K562 (cell line): Measurements from ENCODE around the gene MIR17HG. TPM values are rescaled to one million over a fixed set of nuclear protein-coding genes. Genes with fewer than 3 reads are reported as not detected.

Experiments used
- ATAC-seq: fragments of 200-7000 bp; cut with Tn5 transposase; 3 replicates; pipeline ENCODE4 v1.9.1; 2020; ENCODE audit warnings: moderate library complexity
- BruUV-seq: library from RNA; stranded (reverse); fragments of 400-500 nt; replicated peaks from 2 replicates; lab custom pipeline; 2021; lab: Mats Ljungman, UMichigan
- CTCF ChIA-PET: fragments of 300-600 bp; formaldehyde crosslinking; extraction: SDS; loops from one replicate; lab custom pipeline; 2021; ENCODE audit warnings: low intra/inter-chr PET ratio; lab: Yijun Ruan, JAX
- POLR2A ChIA-PET: fragments of 300-600, 350-650 bp; sonication (Branson Sonifier 250); formaldehyde crosslinking; extraction: SDS; loops from one replicate; lab custom pipeline; 2021; ENCODE audit warnings: antibody characterized with exemption, inconsistent platforms; lab: Yijun Ruan, JAX
- DNase-seq, 4 experiments: peaks; one replicate each; pipeline versions ENCODE4 v3.0.0 to v3.0.0-alpha.2; 2011 to 2018; ENCODE audit warnings: low spot score in 3 of 4, mixed read lengths in 3 of 4; ENCODE audit errors: extremely low read depth in 1 of 4
- FAIRE-seq: peaks from 2 replicates; lab custom pipeline; 2011; peaks lifted over from hg19 to GRCh38; lab: Jason Lieb, UNC
- H2AFZ ChIP-seq: 2 replicates; pipeline ENCODE4 v1.6.0; 2011; ENCODE audit warnings: low read depth, low read length, control low read depth, inconsistent platforms
- H3K27ac ChIP-seq: fragments of 200-600 bp; 3 replicates; pipeline ENCODE4 v1.8.0; 2011; ENCODE audit warnings: low read depth, mild to moderate bottlenecking, control low read depth, inconsistent platforms, low read length, moderate library complexity, mixed read lengths; ENCODE audit errors: extremely low read depth
- H3K27me3 ChIP-seq, 2 experiments: fragments of 300-600 bp in 1 of 2; 2 replicates in 1 of 2; 3 replicates in 1 of 2; pipeline versions ENCODE4 v1.6.0 to v1.8.0; 2011; ENCODE audit warnings: inconsistent platforms in 2 of 2, low read length in 2 of 2, mild to moderate bottlenecking in 1 of 2, mixed read lengths in 1 of 2, moderate library complexity in 1 of 2; ENCODE audit not compliant: control insufficient read depth in 2 of 2, insufficient read depth in 2 of 2
- H3K36me3 ChIP-seq: fragments of 300-600 bp; 3 replicates; pipeline ENCODE4 v1.8.0; 2011; ENCODE audit warnings: mild to moderate bottlenecking, low read length, inconsistent platforms; ENCODE audit not compliant: control insufficient read depth, insufficient read depth
- H3K4me1 ChIP-seq, 2 experiments: fragments of 200-600 bp in 1 of 2; replicated peaks in 1 of 2; 2 replicates in 1 of 2; 3 replicates in 1 of 2; pipeline versions ENCODE4 v1.5.1 to v1.8.0; 2011; ENCODE audit warnings: inconsistent platforms in 2 of 2, low read length in 2 of 2, mild to moderate bottlenecking in 1 of 2, mixed read lengths in 1 of 2, moderate library complexity in 1 of 2; ENCODE audit not compliant: control insufficient read depth in 2 of 2, insufficient read depth in 2 of 2
- H3K4me2 ChIP-seq: 2 replicates; pipeline ENCODE4 v1.6.1; 2011; ENCODE audit warnings: low read length, control low read depth, inconsistent platforms, mixed read lengths; ENCODE audit not compliant: insufficient read depth
- H3K4me3 ChIP-seq: fragments of 200-600 bp; sonication (generic), shearing (Covaris generic); 2 replicates; pipeline ENCODE4 v1.5.1; 2016; ENCODE audit warnings: control low read depth, inconsistent platforms
- H3K79me2 ChIP-seq: fragments of 200-600 bp; 3 replicates; pipeline ENCODE4 v1.8.0; 2011; ENCODE audit warnings: low read length, inconsistent platforms; ENCODE audit not compliant: control insufficient read depth, insufficient read depth
- H3K9ac ChIP-seq, 2 experiments: 2 replicates each; pipeline versions ENCODE4 v1.6.0 to v1.6.1; 2011; ENCODE audit warnings: low read depth in 2 of 2, low read length in 2 of 2, control low read depth in 1 of 2, inconsistent platforms in 1 of 2, mild to moderate bottlenecking in 1 of 2, mixed read lengths in 1 of 2; ENCODE audit not compliant: insufficient read depth in 1 of 2
- H3K9me1 ChIP-seq: one replicate; pipeline ENCODE4 v1.6.0; 2011; ENCODE audit warnings: inconsistent platforms, mild to moderate bottlenecking, low read length, moderate library complexity; ENCODE audit not compliant: control insufficient read depth, insufficient read depth
- H3K9me3 ChIP-seq: replicated peaks from 2 replicates; pipeline ENCODE4 v1.5.1; 2011; ENCODE audit warnings: low read depth, low read length, inconsistent platforms; ENCODE audit not compliant: control insufficient read depth, insufficient read depth
- H4K20me1 ChIP-seq: replicated peaks from 2 replicates; pipeline ENCODE4 v1.6.1; 2011; ENCODE audit warnings: low read length, inconsistent platforms, mixed read lengths; ENCODE audit not compliant: control insufficient read depth, insufficient read depth
- ATF3 ChIP-seq, 2 experiments: fragments of 450-650 bp in 1 of 2; sonication (generic) in 1 of 2; formaldehyde crosslinking in 1 of 2; IDR thresholded peaks in 1 of 2; conservative IDR thresholded peaks in 1 of 2; 2 replicates each; pipeline versions ENCODE4 v1.6.1 to v1.8.1; 2016 to 2023; ENCODE audit warnings: mild to moderate bottlenecking in 2 of 2, moderate library complexity in 2 of 2, inconsistent platforms in 1 of 2, missing genetic modification reagents in 1 of 2
- POLR2A ChIP-seq: fragments of 450-650 bp; conservative IDR thresholded peaks from 2 replicates; pipeline ENCODE4 v1.6.1; 2016
- WGBS: fragments of 100-300 bp; shearing (Covaris generic); methylation state at CpG from one replicate; pipeline ENCODE4 v1.1.6; 2016; ENCODE audit warnings: low coverage, mixed read lengths; ENCODE audit not compliant: insufficient coverage; ENCODE audit errors: missing lambda C conversion rate; 5-methylcytosine and 5-hydroxymethylcytosine counted together
- in situ Hi-C: fragments of 300-500 bp; cut with MboI; formaldehyde crosslinking; loops from 4 replicates; pipeline ENCODE4 v1.15.0; 2018; ENCODE audit warnings: inconsistent platforms, mixed read lengths
- intact Hi-C: fragments of 100-400 bp; cut with micrococcal nuclease; formaldehyde crosslinking; loops from 2 replicates; pipeline ENCODE4 v1.14.2; 2022
- polyA plus RNA-seq, 8 experiments: library from polyadenylated mRNA; depleted of rRNA in 4 of 8; stranded (reverse) in 5 of 8; unstranded in 3 of 8; fragments of >200 nt; fragmentation: Nextera tagmentation in 2 of 8; fragmentation: Illumina TruSeq in 1 of 8; extraction: Ambion mirVana in 2 of 8; extraction: Trizol in 1 of 8; gene quantifications; 2 replicates each; pipeline versions ENCODE4 v1.2.1 to v1.2.3, GENCODE V29; 2011 to 2014; ENCODE audit warnings: inconsistent platforms in 1 of 8, missing spikeins in 1 of 8
- total RNA-seq, 7 experiments: library from RNA; depleted of rRNA in 6 of 7; stranded (reverse); fragments of >200 nt in 6 of 7; fragmentation: Illumina TruSeq in 2 of 7; extraction: Trizol in 2 of 7; gene quantifications; 2 replicates each; pipeline versions ENCODE4 v1.2.1 to v1.2.3, GENCODE V29; 2011 to 2021; ENCODE audit warnings: low replicate concordance in 1 of 7
- TF ChIP-seq, protein P1 (sequence below): sonication (generic); formaldehyde crosslinking; IDR thresholded peaks from 2 replicates; pipeline ENCODE4 v1.8.1; 2023; ENCODE audit warnings: missing genetic modification reagents, mild to moderate bottlenecking, borderline replicate concordance

Gene MIR17HG
- total and polyA plus RNA-seq, 9 of the 15 experiments (the other 6 are each of a cell fraction or from before 2014, with no cell fraction given), result 44.2 to 218 (median 77.8) TPM

- H2AFZ ChIP-seq, result no peak overlapping the region
- 50% methylated on average over 6 of the region's 6 CpGs for WGBS
- CTCF ChIA-PET, result no interaction called here
- H3K9me1 ChIP-seq, result peaks cover 9% of the 10 kb centered on the region
- intact Hi-C loops, result no loop called here
- no peak for TF ChIP-seq ATF3 (IDR thresholded peaks at IDR 0.05)
- TF ChIP-seq ATF3 (CRISPR knock-in tag; conservative IDR thresholded peaks at IDR 0.05), result peak; percentile 60; the same call in 1 of the 2 replicates
- TF ChIP-seq POLR2A, result no peak
- TF ChIP-seq, protein P1, sequence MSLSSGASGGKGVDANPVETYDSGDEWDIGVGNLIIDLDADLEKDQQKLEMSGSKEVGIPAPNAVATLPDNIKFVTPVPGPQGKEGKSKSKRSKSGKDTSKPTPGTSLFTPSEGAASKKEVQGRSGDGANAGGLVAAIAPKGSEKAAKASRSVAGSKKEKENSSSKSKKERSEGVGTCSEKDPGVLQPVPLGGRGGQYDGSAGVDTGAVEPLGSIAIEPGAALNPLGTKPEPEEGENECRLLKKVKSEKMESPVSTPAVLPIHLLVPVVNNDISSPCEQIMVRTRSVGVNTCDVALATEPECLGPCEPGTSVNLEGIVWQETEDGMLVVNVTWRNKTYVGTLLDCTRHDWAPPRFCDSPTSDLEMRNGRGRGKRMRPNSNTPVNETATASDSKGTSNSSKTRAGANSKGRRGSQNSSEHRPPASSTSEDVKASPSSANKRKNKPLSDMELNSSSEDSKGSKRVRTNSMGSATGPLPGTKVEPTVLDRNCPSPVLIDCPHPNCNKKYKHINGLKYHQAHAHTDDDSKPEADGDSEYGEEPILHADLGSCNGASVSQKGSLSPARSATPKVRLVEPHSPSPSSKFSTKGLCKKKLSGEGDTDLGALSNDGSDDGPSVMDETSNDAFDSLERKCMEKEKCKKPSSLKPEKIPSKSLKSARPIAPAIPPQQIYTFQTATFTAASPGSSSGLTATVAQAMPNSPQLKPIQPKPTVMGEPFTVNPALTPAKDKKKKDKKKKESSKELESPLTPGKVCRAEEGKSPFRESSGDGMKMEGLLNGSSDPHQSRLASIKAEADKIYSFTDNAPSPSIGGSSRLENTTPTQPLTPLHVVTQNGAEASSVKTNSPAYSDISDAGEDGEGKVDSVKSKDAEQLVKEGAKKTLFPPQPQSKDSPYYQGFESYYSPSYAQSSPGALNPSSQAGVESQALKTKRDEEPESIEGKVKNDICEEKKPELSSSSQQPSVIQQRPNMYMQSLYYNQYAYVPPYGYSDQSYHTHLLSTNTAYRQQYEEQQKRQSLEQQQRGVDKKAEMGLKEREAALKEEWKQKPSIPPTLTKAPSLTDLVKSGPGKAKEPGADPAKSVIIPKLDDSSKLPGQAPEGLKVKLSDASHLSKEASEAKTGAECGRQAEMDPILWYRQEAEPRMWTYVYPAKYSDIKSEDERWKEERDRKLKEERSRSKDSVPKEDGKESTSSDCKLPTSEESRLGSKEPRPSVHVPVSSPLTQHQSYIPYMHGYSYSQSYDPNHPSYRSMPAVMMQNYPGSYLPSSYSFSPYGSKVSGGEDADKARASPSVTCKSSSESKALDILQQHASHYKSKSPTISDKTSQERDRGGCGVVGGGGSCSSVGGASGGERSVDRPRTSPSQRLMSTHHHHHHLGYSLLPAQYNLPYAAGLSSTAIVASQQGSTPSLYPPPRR (CRISPR knock-in tag), result no peak
- TF ChIP-seq, all 486 proteins: peak for 1
- FAIRE-seq (no peak), DNase-seq (peak in 2 of 4 experiments; percentile 41 to 62), ATAC-seq (peak; percentile 17)
- H3K4me1 ChIP-seq, result peaks cover 1 to 8% of the 10 kb centered on the region in 2 experiments; a peak in 4 of 5 replicates
- H4K20me1 ChIP-seq, result peaks cover 61% of the 10 kb centered on the region
- H3K9me3 ChIP-seq, result no peaks in the 10 kb centered on the region
- POLR2A ChIA-PET, result interaction anchor here (0.6 to 6.5 kb wide), 23 partner anchors 7 to 1864 kb away, joined by 3 to 99 read pairs (median 5); partner anchors contain the start of gene MIR17HG
- in situ Hi-C loops, result no loop called here
- no peak overlapping the region for H3K4me3 ChIP-seq
- TSS peak; percentile 0 for BruUV-seq
- no peak overlapping the region for H3K9ac ChIP-seq
- H3K79me2 ChIP-seq, result peaks cover 32% of the 10 kb centered on the region
- H3K27me3 ChIP-seq, result no peaks in the 10 kb centered on the region
- peaks cover 64% of the 10 kb centered on the region for H3K36me3 ChIP-seq
- H3K27ac ChIP-seq, result peak overlapping the region; percentile 0; the same call in 1 of the 3 replicates
- H3K4me2 ChIP-seq, result no peak overlapping the region
These were observed 9.6 kb downstream of the MIR17HG start for GRCh38 chr13:91356919-91357612.
